Prostate gland (tissue), 2 donors: Measurements from ENCODE around the gene EPS8L3.

Experiments used
- POLR2A ChIP-seq: fragments of 450-650 bp; IDR thresholded peaks from one replicate; pipeline ENCODE4 v1.6.1; 2016; ENCODE audit warnings: antibody characterized with exemption, mild to moderate bottlenecking
- POLR2AphosphoS5 ChIP-seq: sonication (generic); formaldehyde crosslinking; IDR thresholded peaks from one replicate; pipeline ENCODE4 v1.6.1; 2017; ENCODE audit warnings: antibody characterized with exemption
- TF ChIP-seq, protein P1 (sequence below), 4 experiments: fragments of 200-600 bp in 2 of 4; fragments of 450-650 bp in 2 of 4; sonication (generic) in 2 of 4; IDR thresholded peaks; 1 replicate in 3 of 4; 2 replicates in 1 of 4; pipeline ENCODE4 v1.5.1; 2016 to 2019; ENCODE audit warnings: antibody characterized with exemption in 4 of 4, mild to moderate bottlenecking in 2 of 4, moderate library complexity in 2 of 4

DNA sequence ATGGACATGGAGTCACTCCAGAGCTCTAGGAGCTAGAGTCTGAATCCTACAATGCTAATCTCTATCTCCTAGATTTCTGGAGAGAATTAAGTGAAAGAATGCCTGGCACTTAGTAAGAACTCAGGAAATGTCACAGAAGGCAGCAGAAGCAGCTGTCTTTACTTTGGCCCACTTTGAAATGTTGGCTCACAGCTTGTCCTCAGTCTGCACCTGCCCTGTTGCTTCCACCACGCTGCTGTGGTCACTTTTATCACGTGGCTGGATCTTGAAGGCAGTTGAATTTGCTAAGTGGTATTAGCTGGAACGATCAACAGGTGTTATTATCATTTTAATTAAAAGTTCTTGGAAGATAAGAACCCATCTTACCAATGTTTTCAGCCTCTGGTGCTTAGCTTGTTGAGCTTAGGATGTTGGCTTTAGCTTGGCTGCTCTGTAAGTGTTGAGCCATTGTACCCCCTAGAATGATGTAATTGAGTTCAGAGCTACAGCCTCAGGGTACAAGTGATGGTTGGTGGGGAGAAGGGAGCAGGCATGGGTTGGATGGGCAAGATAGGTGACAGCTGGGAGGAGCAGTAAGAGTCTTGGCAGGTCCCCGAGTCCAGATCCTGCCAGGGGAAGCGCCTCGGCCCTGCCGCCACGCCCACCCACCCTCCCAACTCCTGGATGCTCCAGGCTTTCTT, 41.9 kb upstream of the EPS8L3 start:
- TF ChIP-seq, protein P1, sequence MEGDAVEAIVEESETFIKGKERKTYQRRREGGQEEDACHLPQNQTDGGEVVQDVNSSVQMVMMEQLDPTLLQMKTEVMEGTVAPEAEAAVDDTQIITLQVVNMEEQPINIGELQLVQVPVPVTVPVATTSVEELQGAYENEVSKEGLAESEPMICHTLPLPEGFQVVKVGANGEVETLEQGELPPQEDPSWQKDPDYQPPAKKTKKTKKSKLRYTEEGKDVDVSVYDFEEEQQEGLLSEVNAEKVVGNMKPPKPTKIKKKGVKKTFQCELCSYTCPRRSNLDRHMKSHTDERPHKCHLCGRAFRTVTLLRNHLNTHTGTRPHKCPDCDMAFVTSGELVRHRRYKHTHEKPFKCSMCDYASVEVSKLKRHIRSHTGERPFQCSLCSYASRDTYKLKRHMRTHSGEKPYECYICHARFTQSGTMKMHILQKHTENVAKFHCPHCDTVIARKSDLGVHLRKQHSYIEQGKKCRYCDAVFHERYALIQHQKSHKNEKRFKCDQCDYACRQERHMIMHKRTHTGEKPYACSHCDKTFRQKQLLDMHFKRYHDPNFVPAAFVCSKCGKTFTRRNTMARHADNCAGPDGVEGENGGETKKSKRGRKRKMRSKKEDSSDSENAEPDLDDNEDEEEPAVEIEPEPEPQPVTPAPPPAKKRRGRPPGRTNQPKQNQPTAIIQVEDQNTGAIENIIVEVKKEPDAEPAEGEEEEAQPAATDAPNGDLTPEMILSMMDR (IDR thresholded peaks at IDR 0.05) = no peak
- TF ChIP-seq POLR2A (no peak), POLR2AphosphoS5 (peak; percentile 27)
